ENCODE data around the gene ANKDD1A.
A peak's percentile ranks its signal among the peaks of the same experiment; 100 is the strongest.

The ANKDD1A gene

DNA sequence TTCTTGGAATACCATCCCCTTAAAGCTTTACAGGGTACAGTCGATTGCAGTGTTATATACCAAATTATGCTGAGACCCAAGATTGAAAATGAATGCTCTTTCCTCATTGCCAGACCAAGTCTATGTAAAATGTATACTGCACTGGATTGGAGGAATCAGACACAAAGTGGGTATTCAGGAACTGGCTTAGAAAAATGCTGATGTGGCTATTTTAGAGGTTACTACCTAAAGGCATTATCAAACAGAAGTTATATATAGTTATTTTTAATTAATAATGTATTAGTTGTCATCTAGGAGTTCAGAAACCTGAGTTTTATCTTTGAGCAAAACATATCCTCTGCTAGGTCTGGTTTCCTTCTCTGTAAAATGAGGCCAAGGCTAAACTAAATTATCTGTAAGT is 81.6 kb downstream of the ANKDD1A start:
- Histone ChIP-seq H4K8ac (ENCODE audit: low read depth, low read length) (no peak overlapping the region), H3K79me2 (ENCODE audit: control insufficient read depth, insufficient read depth, low read length) (peaks cover 2% of the 10 kb centered on the region), H3K9ac (ENCODE audit: low read length) (no peak overlapping the region), H3K23ac (ENCODE audit: low read length) (no peak overlapping the region), H2BK15ac (replicated peaks; ENCODE audit: low read depth) (no peak overlapping the region), H3K56ac (ENCODE audit: low read length) (no peak overlapping the region), H4K5ac (ENCODE audit: low read length) (no peak overlapping the region), H3K18ac (ENCODE audit: low read length) (no peak overlapping the region), H2BK5ac (ENCODE audit: low read length) (no peak overlapping the region), H3K27me3 (ENCODE audit: insufficient read depth, low read length, poor library complexity) (no peaks in the 10 kb centered on the region), H3K4ac (ENCODE audit: low read depth, low read length) (no peak overlapping the region), H2BK120ac (ENCODE audit: low read depth, low read length) (no peak overlapping the region), H3K36me3 (ENCODE audit: control insufficient read depth, insufficient read depth, low read length) (no peaks in the 10 kb centered on the region), H3K27ac (ENCODE audit: low read depth, low read length) (no peak overlapping the region), H3K79me1 (ENCODE audit: low read length) (peaks cover 2% of the 10 kb centered on the region), H3K4me1 (ENCODE audit: control insufficient read depth, low read depth, low read length) (no peaks in the 10 kb centered on the region), H2AK5ac (ENCODE audit: low read length) (no peak overlapping the region), H3K4me2 (ENCODE audit: low read length) (no peak overlapping the region), H3K4me3 (ENCODE audit: low read length) (no peak overlapping the region)
- no peak for DNase-seq
- WGBS (ENCODE audit: extremely low coverage, insufficient coverage, low lambda C conversion rate): no CpG with 5 or more reads among the region's 1 CpG

DNA sequence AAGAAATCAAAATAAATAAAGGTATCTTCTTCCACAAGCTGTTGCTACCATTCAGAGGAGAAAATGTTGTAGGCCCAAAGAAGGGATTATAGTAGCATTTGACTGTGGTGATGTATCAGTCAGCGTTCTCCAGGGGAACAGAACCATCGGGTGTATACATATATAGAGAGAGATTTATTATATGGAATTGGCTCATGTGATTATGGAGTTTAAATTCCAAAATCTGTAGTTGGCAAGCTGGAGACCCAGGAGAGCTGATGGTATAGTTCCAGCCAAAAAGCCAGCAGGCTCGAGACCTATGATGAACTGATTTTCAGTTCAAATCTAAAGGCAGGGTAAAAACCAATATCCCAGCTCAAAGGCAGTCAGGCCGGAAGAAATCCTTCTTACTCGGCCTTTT is 85.4 kb downstream of the ANKDD1A start:
- Histone ChIP-seq H3K4ac (ENCODE audit: low read depth, low read length) (no peak overlapping the region), H3K4me3 (ENCODE audit: low read length) (no peak overlapping the region), H3K4me2 (ENCODE audit: low read length) (no peak overlapping the region), H3K23ac (ENCODE audit: low read length) (no peak overlapping the region), H3K27me3 (ENCODE audit: insufficient read depth, low read length, poor library complexity) (no peaks in the 10 kb centered on the region), H3K79me1 (ENCODE audit: low read length) (no peaks in the 10 kb centered on the region), H4K8ac (ENCODE audit: low read depth, low read length) (no peak overlapping the region), H3K79me2 (ENCODE audit: control insufficient read depth, insufficient read depth, low read length) (no peaks in the 10 kb centered on the region), H2BK15ac (replicated peaks; ENCODE audit: low read depth) (no peak overlapping the region), H3K27ac (ENCODE audit: low read depth, low read length) (no peak overlapping the region), H2BK5ac (ENCODE audit: low read length) (no peak overlapping the region), H4K5ac (ENCODE audit: low read length) (no peak overlapping the region), H2AK5ac (ENCODE audit: low read length) (no peak overlapping the region), H2BK120ac (ENCODE audit: low read depth, low read length) (no peak overlapping the region), H3K18ac (ENCODE audit: low read length) (no peak overlapping the region), H3K9ac (ENCODE audit: low read length) (no peak overlapping the region), H3K56ac (ENCODE audit: low read length) (no peak overlapping the region), H3K4me1 (ENCODE audit: control insufficient read depth, low read depth, low read length) (no peaks in the 10 kb centered on the region), H3K36me3 (ENCODE audit: control insufficient read depth, insufficient read depth, low read length) (no peaks in the 10 kb centered on the region)
- WGBS (ENCODE audit: extremely low coverage, insufficient coverage, low lambda C conversion rate): no CpG with 5 or more reads among the region's 5 CpGs
- DNase-seq: no peak

GRCh38 chr15:64997745-64998375 is 86.2 kb downstream of the ANKDD1A start:
- H3K27me3 ChIP-seq (ENCODE audit: insufficient read depth, low read length, poor library complexity): no peaks in the 10 kb centered on the region
- no peak overlapping the region for H4K5ac ChIP-seq (ENCODE audit: low read length)
- H4K8ac ChIP-seq (ENCODE audit: low read depth, low read length): no peak overlapping the region
- no peak overlapping the region for H3K27ac ChIP-seq (ENCODE audit: low read depth, low read length)
- H3K56ac ChIP-seq (ENCODE audit: low read length): no peak overlapping the region
- H2BK15ac ChIP-seq (replicated peaks; ENCODE audit: low read depth): no peak overlapping the region
- H3K4me1 ChIP-seq (ENCODE audit: control insufficient read depth, low read depth, low read length): no peaks in the 10 kb centered on the region
- no peak overlapping the region for H2BK120ac ChIP-seq (ENCODE audit: low read depth, low read length)
- WGBS (ENCODE audit: extremely low coverage, insufficient coverage, low lambda C conversion rate): no CpG with 5 or more reads among the region's 4 CpGs
- H3K79me2 ChIP-seq (ENCODE audit: control insufficient read depth, insufficient read depth, low read length): no peaks in the 10 kb centered on the region
- no peak overlapping the region for H3K4me3 ChIP-seq (ENCODE audit: low read length)
- H3K79me1 ChIP-seq (ENCODE audit: low read length): no peaks in the 10 kb centered on the region
- no peak overlapping the region for H3K18ac ChIP-seq (ENCODE audit: low read length)
- H3K4me2 ChIP-seq (ENCODE audit: low read length): no peak overlapping the region
- no peak overlapping the region for H3K4ac ChIP-seq (ENCODE audit: low read depth, low read length)
- no peak overlapping the region for H2BK5ac ChIP-seq (ENCODE audit: low read length)
- no peak overlapping the region for H3K23ac ChIP-seq (ENCODE audit: low read length)
- H3K9ac ChIP-seq (ENCODE audit: low read length): no peak overlapping the region
- H2AK5ac ChIP-seq (ENCODE audit: low read length): no peak overlapping the region
- H3K36me3 ChIP-seq (ENCODE audit: control insufficient read depth, insufficient read depth, low read length): no peaks in the 10 kb centered on the region
- DNase-seq: no peak

GRCh38 chr15:65004993-65005392 is 93.3 kb downstream of the ANKDD1A start:
- Histone ChIP-seq H3K4me2 (ENCODE audit: low read length) (no peak overlapping the region), H3K18ac (ENCODE audit: low read length) (no peak overlapping the region), H2BK120ac (ENCODE audit: low read depth, low read length) (no peak overlapping the region), H2AK5ac (ENCODE audit: low read length) (no peak overlapping the region), H4K5ac (ENCODE audit: low read length) (no peak overlapping the region), H3K9ac (ENCODE audit: low read length) (no peak overlapping the region), H3K56ac (ENCODE audit: low read length) (no peak overlapping the region), H2BK5ac (ENCODE audit: low read length) (no peak overlapping the region), H3K27ac (ENCODE audit: low read depth, low read length) (no peak overlapping the region), H3K4ac (ENCODE audit: low read depth, low read length) (no peak overlapping the region), H3K27me3 (ENCODE audit: insufficient read depth, low read length, poor library complexity) (no peaks in the 10 kb centered on the region), H3K23ac (ENCODE audit: low read length) (no peak overlapping the region), H3K79me2 (ENCODE audit: control insufficient read depth, insufficient read depth, low read length) (no peaks in the 10 kb centered on the region), H4K8ac (ENCODE audit: low read depth, low read length) (no peak overlapping the region), H2BK15ac (replicated peaks; ENCODE audit: low read depth) (no peak overlapping the region), H3K36me3 (ENCODE audit: control insufficient read depth, insufficient read depth, low read length) (no peaks in the 10 kb centered on the region), H3K79me1 (ENCODE audit: low read length) (no peaks in the 10 kb centered on the region), H3K4me1 (ENCODE audit: control insufficient read depth, low read depth, low read length) (no peaks in the 10 kb centered on the region), H3K4me3 (ENCODE audit: low read length) (no peak overlapping the region)
- WGBS (ENCODE audit: extremely low coverage, insufficient coverage, low lambda C conversion rate): no CpG with 5 or more reads among the region's 3 CpGs
- no peak for DNase-seq

GRCh38 chr15:65006876-65007275 is 95.2 kb downstream of the ANKDD1A start:
- no peak overlapping the region for H3K18ac ChIP-seq (ENCODE audit: low read length)
- H3K79me1 ChIP-seq (ENCODE audit: low read length): no peaks in the 10 kb centered on the region
- WGBS (ENCODE audit: extremely low coverage, insufficient coverage, low lambda C conversion rate): no CpG with 5 or more reads among the region's 3 CpGs
- no peaks in the 10 kb centered on the region for H3K36me3 ChIP-seq (ENCODE audit: control insufficient read depth, insufficient read depth, low read length)
- no peaks in the 10 kb centered on the region for H3K27me3 ChIP-seq (ENCODE audit: insufficient read depth, low read length, poor library complexity)
- peak; percentile 26 for DNase-seq
- no peak overlapping the region for H4K5ac ChIP-seq (ENCODE audit: low read length)
- no peak overlapping the region for H2BK120ac ChIP-seq (ENCODE audit: low read depth, low read length)
- no peak overlapping the region for H3K4ac ChIP-seq (ENCODE audit: low read depth, low read length)
- H3K79me2 ChIP-seq (ENCODE audit: control insufficient read depth, insufficient read depth, low read length): no peaks in the 10 kb centered on the region
- no peak overlapping the region for H2BK5ac ChIP-seq (ENCODE audit: low read length)
- no peak overlapping the region for H2BK15ac ChIP-seq (replicated peaks; ENCODE audit: low read depth)
- H4K8ac ChIP-seq (ENCODE audit: low read depth, low read length): no peak overlapping the region
- H3K23ac ChIP-seq (ENCODE audit: low read length): no peak overlapping the region
- H2AK5ac ChIP-seq (ENCODE audit: low read length): no peak overlapping the region
- H3K4me2 ChIP-seq (ENCODE audit: low read length): no peak overlapping the region
- no peak overlapping the region for H3K27ac ChIP-seq (ENCODE audit: low read depth, low read length)
- no peak overlapping the region for H3K56ac ChIP-seq (ENCODE audit: low read length)
- no peak overlapping the region for H3K9ac ChIP-seq (ENCODE audit: low read length)
- H3K4me1 ChIP-seq (ENCODE audit: control insufficient read depth, low read depth, low read length): no peaks in the 10 kb centered on the region
- H3K4me3 ChIP-seq (ENCODE audit: low read length): no peak overlapping the region
